Endothelial cell of umbilical vein (primary cell): ENCODE results near the gene RTF2. TPM values are rescaled to one million over a fixed set of nuclear protein-coding genes. Genes with fewer than 3 reads are reported as not detected.

Experiments
- BruUV-seq: library from RNA; stranded (reverse); fragments of 400-500 nt; replicated peaks from 2 replicates; lab custom pipeline; 2021; lab: Mats Ljungman, UMichigan
- CTCF ChIA-PET: fragments of 300-600, 350-600 bp; sonication (Branson Sonifier 250); formaldehyde crosslinking; loops from one replicate; lab custom pipeline; 2021; ENCODE audit warnings: antibody characterized with exemption, inconsistent platforms; lab: Charles Lee
- POLR2A ChIA-PET: fragments of 300-600, 350-600 bp; sonication (Branson Sonifier 250); formaldehyde crosslinking; loops from one replicate; lab custom pipeline; 2021; ENCODE audit warnings: antibody characterized with exemption, inconsistent platforms; lab: Charles Lee
- DNase-seq: peaks from one replicate; pipeline ENCODE4 v3.0.0-alpha.2; 2011; ENCODE audit warnings: low read depth, low spot score
- FAIRE-seq: peaks from 2 replicates; lab custom pipeline; 2011; peaks lifted over from hg19 to GRCh38; lab: Jason Lieb, UNC
- H2AFZ ChIP-seq: 2 replicates; pipeline ENCODE4 v1.6.0; 2012; ENCODE audit warnings: low read depth, low read length, control low read depth, inconsistent platforms
- H3K27ac ChIP-seq: 2 replicates; pipeline ENCODE4 v1.5.1; 2011; ENCODE audit warnings: low read depth, mild to moderate bottlenecking, control low read depth, low read length, moderate library complexity; ENCODE audit not compliant: insufficient read depth
- H3K27me3 ChIP-seq, 2 experiments: 2 replicates each; pipeline versions ENCODE4 v1.6.0 to v1.6.1; 2011; ENCODE audit warnings: low read length in 2 of 2, mixed read lengths in 1 of 2; ENCODE audit not compliant: control insufficient read depth in 2 of 2, insufficient read depth in 2 of 2
- H3K36me3 ChIP-seq, 2 experiments: 2 replicates in 1 of 2; 3 replicates in 1 of 2; pipeline ENCODE4 v1.5.1; 2011; ENCODE audit warnings: low read length in 2 of 2, mild to moderate bottlenecking in 1 of 2, moderate library complexity in 1 of 2; ENCODE audit not compliant: control insufficient read depth in 2 of 2, insufficient read depth in 2 of 2; ENCODE audit errors: extremely low read depth in 1 of 2
- H3K4me1 ChIP-seq: 3 replicates; pipeline ENCODE4 v1.5.1; 2011; ENCODE audit warnings: mild to moderate bottlenecking, low read length; ENCODE audit not compliant: control insufficient read depth, insufficient read depth; ENCODE audit errors: extremely low read depth
- H3K4me2 ChIP-seq: 2 replicates; pipeline ENCODE4 v1.6.1; 2011; ENCODE audit warnings: low read length, control low read depth, mixed read lengths; ENCODE audit not compliant: insufficient read depth
- H3K4me3 ChIP-seq, 3 experiments: fragments of 200-600 bp in 1 of 3; sonication (generic), shearing (Covaris generic) in 1 of 3; replicated peaks in 1 of 3; 2 replicates each; pipeline ENCODE4 v1.5.1; 2011 to 2016; ENCODE audit warnings: control low read depth in 3 of 3, low read length in 3 of 3, mild to moderate bottlenecking in 2 of 3, inconsistent platforms in 1 of 3, low read depth in 1 of 3, moderate library complexity in 1 of 3; ENCODE audit not compliant: insufficient read depth in 1 of 3
- H3K79me2 ChIP-seq: 2 replicates; pipeline ENCODE4 v1.6.0; 2012; ENCODE audit warnings: low read length, inconsistent platforms; ENCODE audit not compliant: control insufficient read depth, insufficient read depth
- H3K9ac ChIP-seq: replicated peaks from 2 replicates; pipeline ENCODE3; 2011; ENCODE audit warnings: low read length, control low read depth; ENCODE audit not compliant: insufficient read depth; ENCODE audit errors: extremely low read depth
- H3K9me1 ChIP-seq: replicated peaks from 3 replicates; pipeline ENCODE4 v1.6.0; 2011; ENCODE audit warnings: mild to moderate bottlenecking, low read length; ENCODE audit not compliant: control insufficient read depth, insufficient read depth; ENCODE audit errors: extremely low read depth
- H3K9me3 ChIP-seq: replicated peaks from 2 replicates; pipeline ENCODE4 v1.5.1; 2012; ENCODE audit warnings: low read length, inconsistent platforms; ENCODE audit not compliant: control insufficient read depth, insufficient read depth
- H4K20me1 ChIP-seq: replicated peaks from 2 replicates; pipeline ENCODE3; 2011; ENCODE audit warnings: mild to moderate bottlenecking, low read length; ENCODE audit not compliant: control insufficient read depth, insufficient read depth; ENCODE audit errors: extremely low read depth
- CTCF ChIP-seq, 2 donors: IDR thresholded peaks; 1 replicate in 1 of 2; 2 replicates in 1 of 2; pipeline ENCODE4 v1.5.1; 2011; ENCODE audit warnings: low read length in 2 of 2, mild to moderate bottlenecking in 2 of 2, moderate library complexity in 2 of 2, control low read depth in 1 of 2, inconsistent platforms in 1 of 2, low read depth in 1 of 2; ENCODE audit not compliant: insufficient read depth in 1 of 2; ENCODE audit errors: extremely low read depth in 1 of 2
- EZH2 ChIP-seq: IDR thresholded peaks from 2 replicates; pipeline ENCODE4 v1.6.1; 2012; ENCODE audit warnings: borderline replicate concordance, low read depth, mild to moderate bottlenecking, moderate library complexity, low read length, inconsistent platforms; ENCODE audit not compliant: severe bottlenecking
- FOS ChIP-seq: IDR thresholded peaks from 2 replicates; pipeline ENCODE4 v1.6.1; 2011; ENCODE audit warnings: mild to moderate bottlenecking, low read length, moderate library complexity, borderline replicate concordance; ENCODE audit not compliant: insufficient read depth
- GATA2 ChIP-seq: IDR thresholded peaks from 2 replicates; pipeline ENCODE4 v1.7.0; 2011; ENCODE audit warnings: low read depth, mild to moderate bottlenecking, moderate library complexity, mixed read lengths, low read length; ENCODE audit not compliant: insufficient read length, insufficient read depth
- JUN ChIP-seq: IDR thresholded peaks from 2 replicates; pipeline ENCODE4 v1.6.1; 2011; ENCODE audit warnings: borderline replicate concordance, low read depth; ENCODE audit not compliant: insufficient read length, insufficient read depth
- MAX ChIP-seq: IDR thresholded peaks from 2 replicates; pipeline ENCODE4 v1.6.1; 2011; ENCODE audit not compliant: insufficient read depth, insufficient read length
- MYC ChIP-seq: IDR thresholded peaks from one replicate; pipeline ENCODE4 v1.6.1; 2011; ENCODE audit warnings: mild to moderate bottlenecking, low read depth, low read length
- POLR2A ChIP-seq: IDR thresholded peaks from 2 replicates; pipeline ENCODE4 v1.6.1; 2012; ENCODE audit warnings: low read depth, mild to moderate bottlenecking, control low read depth, low read length
- POLR2AphosphoS5 ChIP-seq: IDR thresholded peaks from 2 replicates; pipeline ENCODE4 v1.6.1; 2012; ENCODE audit warnings: low read depth, mild to moderate bottlenecking, control low read depth, low read length, moderate library complexity; ENCODE audit not compliant: insufficient read depth
- dilution Hi-C: fragments of 300-500 bp; cut with MboI; formaldehyde crosslinking; loops from one replicate; pipeline ENCODE4 v1.15.0; 2019; ENCODE audit warnings: low sequenced_read_pairs; ENCODE audit not compliant: extremely low pct_ligation_motif_present
- intact Hi-C: fragments of 100-400 bp; cut with micrococcal nuclease; formaldehyde crosslinking; loops from one replicate; pipeline ENCODE4 v1.10.0; 2022
- polyA plus RNA-seq, 4 experiments: library from polyadenylated mRNA; depleted of rRNA in 3 of 4; stranded (reverse) in 3 of 4; unstranded in 1 of 4; fragments of >200 nt; gene quantifications; 2 replicates each; pipeline versions ENCODE4 v1.2.1 to v1.2.3, GENCODE V29; 2011 to 2012; ENCODE audit warnings: missing spikeins in 1 of 4
- total RNA-seq: library from RNA; stranded (reverse); gene quantifications from 2 replicates; pipeline ENCODE4 v1.2.3, GENCODE V29; 2021

The RTF2 gene
- total and polyA plus RNA-seq, 2 donors (not counting 3 experiments of a cell fraction or from before 2014, with no cell fraction given) = 68.8 to 84.7 TPM

GRCh38 chr20:56437196-56437960 is 31.0 kb upstream of the RTF2 start:
- Histone ChIP-seq H3K36me3 (no peaks in the 10 kb centered on the region), H3K79me2 (no peaks in the 10 kb centered on the region), H3K27me3 (peaks cover 19 to 21% of the 10 kb centered on the region in 2 experiments), H3K4me3 (no peak overlapping the region), H2AFZ (no peak overlapping the region), H3K9me3 (no peaks in the 10 kb centered on the region), H3K4me1 (no peaks in the 10 kb centered on the region), H3K9ac (no peak overlapping the region), H4K20me1 (no peaks in the 10 kb centered on the region), H3K27ac (no peak overlapping the region), H3K9me1 (no peaks in the 10 kb centered on the region), H3K4me2 (no peak overlapping the region)
- dilution Hi-C loops = no loop called here
- FAIRE-seq (no peak), DNase-seq (no peak)
- BruUV-seq = no TSS peak
- intact Hi-C loops = no loop called here
- TF ChIP-seq CTCF (IDR thresholded peaks at IDR 0.05; ENCODE audit: extremely low read depth in 1 of 2, insufficient read depth in 1 of 2, low read depth in 1 of 2, low read length in 2 of 2) (no peak), MAX (no peak), FOS (no peak), POLR2A (no peak), GATA2 (no peak), JUN (no peak), EZH2 (no peak), POLR2AphosphoS5 (no peak), MYC (no peak)
- ChIA-PET CTCF (interaction anchor here (1.3 to 1.5 kb wide), 3 partner anchors 8 to 26 kb away, joined by 3 read pairs; partner anchors contain the start of gene CASS4), POLR2A (no interaction called here)
